HG03095 (cell line): ENCODE measurements around the gene SLC39A7.

ENCODE experiments used
- ATAC-seq: cut with Tn5 transposase; IDR thresholded peaks from one replicate; pipeline ENCODE4 v1.9.1; 2021; ENCODE audit warnings: moderate library complexity; ENCODE audit not compliant: unreplicated experiment

The SLC39A7 gene

DNA sequence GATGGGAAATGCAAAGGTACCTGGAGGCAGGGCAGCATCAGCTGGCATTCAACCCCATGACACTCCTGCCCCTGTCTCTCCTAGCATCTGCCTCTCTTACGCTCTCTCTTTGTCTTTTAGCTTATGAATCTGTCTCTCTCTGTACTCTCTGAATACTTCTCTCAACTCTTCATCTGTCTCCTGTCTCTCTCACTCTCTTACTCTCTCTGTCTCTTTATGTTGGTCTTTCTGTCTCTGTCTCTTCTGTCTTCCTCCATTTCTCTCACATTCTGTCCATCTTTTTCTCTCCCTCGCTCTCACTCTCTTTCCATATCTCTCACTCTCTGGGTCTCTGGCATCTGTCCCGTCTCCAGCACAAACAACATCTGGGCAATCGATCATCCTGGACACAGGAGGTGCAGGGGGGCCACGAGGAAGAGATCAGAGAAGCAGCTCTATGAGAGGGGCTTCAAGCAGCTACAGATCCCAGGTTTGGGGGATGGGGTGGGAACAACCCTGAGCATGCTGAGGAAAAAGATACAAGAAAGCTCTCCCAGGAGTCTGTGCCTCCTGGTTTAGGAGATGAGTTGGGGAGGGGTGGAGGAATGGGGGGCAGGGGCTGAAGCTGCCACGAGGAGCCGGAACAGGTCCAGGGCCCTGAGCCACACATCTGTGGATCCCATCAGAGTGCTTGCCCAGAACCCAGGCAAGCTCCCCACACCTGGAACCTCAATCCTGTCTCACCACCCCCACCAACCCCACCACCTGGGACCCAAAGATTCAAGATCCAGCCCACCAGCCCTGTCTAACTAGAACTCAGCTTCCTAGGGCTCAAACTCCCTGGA is 10.8 kb upstream of the SLC39A7 start:
- ATAC-seq: no peak

DNA sequence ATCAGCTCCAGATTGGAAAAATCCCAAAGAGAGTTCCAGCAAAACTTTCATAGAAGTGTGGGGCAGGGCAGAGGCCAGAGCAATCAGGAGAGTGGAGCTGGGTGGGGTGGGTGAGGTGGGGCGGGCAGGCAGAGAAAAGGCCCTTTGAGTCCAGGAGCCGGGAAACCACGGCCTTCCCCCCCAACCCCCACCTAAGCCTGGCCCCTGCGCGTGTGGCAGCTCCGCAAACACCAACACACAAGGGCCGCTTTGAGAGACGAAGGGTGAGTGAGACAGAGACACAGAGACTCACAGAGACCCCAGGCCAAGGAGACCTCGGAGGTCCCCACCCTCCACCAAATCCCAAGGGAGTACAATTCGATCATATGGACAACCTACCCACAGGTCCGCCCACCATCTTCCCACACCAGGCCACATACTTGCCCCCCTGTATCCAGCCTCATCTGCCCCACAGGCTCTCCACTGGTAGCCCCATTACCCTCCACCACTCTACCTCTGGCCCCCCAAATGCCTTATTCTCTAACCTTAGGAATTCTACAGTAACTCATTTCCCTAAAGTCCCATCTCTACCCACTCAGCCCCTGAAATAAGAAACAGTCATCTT is 10.1 kb upstream of the SLC39A7 start:
- ATAC-seq: no peak

DNA sequence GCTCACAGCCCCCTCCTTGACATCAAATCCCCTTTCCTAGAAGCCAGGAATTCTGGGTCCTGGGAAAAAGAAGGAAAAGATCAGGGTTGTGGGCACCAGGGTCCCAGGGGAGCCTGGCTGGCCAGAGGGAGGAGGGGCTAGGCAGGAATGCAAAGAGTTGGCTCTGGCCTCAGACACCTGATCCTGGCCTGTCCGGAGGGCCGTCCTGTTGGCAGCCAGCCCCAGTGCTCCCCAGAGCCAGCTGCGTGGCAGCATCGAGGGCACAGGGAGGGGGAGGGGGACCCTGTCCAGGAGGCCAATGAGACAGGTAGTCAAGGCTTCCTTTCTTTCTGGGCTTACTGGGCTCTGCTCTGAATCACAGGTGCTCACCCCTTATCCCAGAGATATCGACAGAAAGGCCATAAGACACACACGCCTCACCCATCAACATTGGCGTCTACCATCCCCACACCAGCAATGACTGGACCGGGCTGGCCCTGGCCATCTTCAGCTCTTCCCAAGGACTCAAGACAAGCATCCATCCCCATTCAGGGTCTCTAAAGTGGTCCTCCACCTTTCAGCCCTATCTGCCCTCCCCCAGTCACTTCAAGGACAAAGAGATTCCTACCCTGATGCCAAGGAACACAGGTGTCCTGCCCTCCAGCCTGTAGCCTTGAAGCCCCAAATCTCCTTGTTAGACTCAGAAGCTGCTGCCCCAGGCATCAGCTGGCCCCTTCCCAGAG is 9.1 kb upstream of the SLC39A7 start:
- no peak for ATAC-seq

DNA sequence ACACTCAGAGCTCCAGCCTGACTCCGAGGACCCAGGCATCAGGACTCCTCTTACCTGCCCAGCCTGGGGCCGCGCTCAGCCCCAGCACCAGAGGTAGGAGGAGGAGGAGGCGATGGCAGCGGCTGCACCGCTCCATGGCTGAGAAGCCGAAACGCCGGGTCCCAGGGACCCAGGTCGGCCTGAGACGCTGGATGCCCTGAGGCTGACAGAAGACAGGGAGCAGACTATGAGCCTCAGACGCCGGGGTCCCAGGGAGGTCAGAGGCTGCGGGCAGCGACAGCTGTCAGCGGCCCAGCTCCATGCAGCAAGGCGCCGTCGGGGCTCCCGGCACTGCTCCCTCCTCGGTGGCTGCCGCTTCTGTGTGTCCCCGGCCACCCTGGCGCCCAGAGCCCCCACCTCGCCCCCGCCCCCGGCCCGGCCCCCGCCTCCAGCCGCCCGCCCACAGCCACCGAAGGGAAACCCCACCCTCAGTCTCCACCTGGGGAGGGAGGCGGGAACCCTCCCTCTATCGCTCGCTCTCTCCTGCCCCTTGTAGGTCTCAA is 8.5 kb upstream of the SLC39A7 start, which contains the start of gene COL11A2:
Gene COL11A2 (minus strand): TSS at position 363 of the 542 bp plus-strand sequence. CDS start 227 bp downstream, at position 136.
- no peak for ATAC-seq

DNA sequence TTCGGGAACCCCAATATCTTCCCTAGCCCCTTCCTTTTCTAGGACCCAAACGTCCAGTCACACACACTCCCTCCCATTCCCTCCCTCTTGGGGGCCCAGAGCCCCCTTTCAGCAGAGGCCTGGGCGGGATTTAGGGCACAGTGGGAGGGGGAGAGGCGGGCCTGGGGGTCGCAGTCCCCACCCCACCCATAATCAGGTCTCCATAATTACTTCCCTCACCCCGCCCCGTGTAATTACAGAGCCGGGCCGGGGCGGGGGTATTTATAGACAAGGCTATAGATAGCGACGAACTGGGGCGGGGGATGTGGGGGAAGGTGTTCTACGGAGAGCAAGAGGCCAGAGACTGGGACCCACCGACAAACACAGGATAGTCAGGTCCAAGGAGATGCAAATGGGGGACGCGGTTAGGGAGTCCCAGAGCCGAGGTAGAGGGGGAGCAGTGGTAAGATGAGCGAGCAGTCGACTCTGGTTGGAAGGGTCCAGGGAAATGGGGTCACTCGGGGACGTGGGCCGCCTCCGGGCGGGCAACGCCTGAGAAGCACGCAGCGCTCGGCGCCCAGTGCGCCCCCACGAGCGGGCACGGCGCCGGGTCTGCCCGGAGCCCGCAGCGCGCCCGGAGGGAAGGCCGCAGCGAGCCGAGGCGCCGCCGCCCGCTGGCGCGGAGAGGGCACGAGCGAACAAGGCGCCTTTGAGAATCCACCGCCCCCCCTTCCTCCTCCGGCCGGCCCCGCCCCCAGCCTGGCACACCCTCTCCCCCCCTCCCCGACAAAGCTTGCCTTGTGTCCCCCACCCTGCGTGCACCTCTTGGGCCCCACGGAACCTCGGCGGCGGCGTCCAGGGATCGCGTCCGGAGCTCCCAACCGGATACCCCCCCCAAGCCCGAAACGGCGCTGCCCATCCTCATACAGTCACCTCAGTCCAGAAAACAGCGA is 7.7 kb upstream of the SLC39A7 start:
- no peak for ATAC-seq

DNA sequence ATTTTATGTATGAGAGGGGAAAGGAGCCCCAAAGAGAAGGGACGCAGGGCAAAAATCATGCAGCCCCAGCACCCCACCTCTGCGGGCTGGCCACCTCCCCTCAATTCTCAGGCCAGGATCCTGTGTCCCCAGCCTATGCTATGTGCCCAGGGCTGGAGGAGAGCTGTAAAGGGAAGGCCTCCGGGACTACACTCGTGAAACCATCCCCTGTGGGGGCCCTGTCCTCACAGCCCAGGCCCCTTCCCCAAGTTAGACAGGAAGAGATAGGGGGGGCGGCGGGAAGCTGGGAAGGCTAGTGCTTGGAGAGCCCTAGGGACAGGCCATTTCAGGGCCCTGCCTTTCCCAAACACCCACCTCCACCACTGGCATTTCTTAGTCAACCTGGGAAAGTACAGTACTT is 7.0 kb upstream of the SLC39A7 start:
- ATAC-seq: no peak

DNA sequence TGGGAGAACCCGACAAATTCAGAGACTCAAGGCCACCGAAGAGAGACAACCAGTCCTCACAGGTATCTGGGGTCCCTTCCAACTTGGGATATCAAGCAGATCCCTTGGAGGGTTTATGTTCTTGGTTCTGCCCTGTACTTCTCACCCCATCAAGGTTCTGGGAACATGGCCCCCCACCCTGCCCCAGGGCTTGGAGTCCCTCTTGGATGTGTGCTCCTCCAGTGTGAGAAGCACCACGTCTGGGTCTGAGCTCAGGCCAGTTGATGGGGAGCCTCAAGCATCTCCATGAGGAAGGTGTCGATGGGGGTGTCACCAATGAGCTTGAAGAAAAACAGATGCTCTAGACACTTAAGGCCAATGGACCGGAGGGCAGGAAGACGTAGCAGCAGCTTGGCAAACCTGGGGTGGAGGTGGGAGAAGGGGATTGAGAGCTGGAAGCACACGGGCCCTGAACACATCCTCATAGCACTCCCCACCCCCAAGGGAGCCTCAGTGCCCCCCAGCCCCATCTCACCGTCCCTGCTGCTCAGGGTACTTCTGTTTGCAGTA is 6.2 kb upstream of the SLC39A7 start:
- ATAC-seq: no peak

DNA sequence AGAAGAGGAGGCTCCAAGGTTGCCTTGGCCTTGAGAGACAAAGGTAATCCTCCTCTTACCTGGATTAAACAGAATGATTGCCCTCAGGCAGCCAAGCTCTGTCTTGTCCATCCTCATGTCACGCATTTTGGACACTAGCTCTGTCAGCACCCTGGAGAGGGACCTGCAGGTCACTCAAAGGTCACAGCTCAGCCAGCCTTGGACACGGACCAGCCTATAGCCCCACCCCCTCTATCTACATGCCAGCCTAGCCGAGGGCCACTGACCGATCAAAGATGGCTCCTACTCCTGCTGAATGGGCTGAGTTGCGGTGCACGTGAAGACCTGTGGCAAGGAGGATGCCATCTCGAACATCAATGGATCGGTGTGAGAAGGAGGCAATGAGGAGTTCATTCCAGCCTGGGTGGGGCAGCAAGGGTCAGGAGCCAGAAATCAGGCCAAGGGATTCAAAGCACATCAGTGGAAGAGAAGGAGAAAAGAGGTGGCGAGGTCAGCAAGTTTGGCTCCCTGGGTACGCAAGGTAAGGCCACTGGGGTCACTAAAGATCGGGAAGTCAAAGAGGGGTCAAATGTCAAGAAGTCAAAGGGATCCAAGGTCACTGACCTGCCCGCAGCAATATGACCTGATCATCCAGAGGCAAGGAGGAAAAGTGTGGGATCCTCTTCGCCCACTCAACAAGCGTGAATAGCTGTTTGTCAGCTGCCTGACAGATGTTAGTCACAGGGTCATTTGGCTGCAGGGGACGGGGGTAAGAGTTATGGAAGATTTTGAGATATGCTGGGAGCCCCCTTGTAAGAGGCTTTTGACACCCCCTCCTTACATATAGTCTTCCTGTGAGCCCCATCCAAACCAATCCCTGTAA is 5.1 kb upstream of the SLC39A7 start:
- ATAC-seq: no peak

DNA sequence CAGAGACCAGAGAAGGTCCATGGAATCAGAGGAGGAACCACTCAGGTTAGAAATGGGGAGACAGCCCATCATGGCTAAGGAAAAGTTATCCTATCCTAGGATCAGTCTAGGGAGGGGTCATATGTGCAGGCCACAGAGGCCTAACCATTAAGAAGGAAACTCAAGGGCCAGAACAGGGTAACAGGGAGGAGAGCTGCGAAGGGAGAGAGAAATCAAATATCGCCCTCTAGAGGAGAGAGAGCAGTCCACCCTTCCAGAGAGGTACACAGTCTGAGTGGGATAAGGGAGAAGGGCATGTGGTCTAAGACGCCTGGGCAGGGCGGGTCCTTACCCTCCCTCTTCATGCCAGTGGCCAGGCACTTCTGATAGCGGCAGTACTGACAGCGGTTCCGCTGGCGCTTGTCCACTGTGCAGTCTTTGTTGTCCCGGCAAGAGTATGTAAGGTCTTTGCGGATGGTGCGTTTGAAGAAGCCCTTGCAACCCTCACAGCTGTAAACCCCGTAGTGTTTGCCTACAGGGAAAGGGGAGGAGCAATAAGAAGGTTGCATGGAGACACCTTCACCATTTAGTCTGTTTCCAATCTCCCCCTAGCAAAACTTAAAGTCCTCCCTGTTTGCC is 3.1 kb upstream of the SLC39A7 start:
- no peak for ATAC-seq

DNA sequence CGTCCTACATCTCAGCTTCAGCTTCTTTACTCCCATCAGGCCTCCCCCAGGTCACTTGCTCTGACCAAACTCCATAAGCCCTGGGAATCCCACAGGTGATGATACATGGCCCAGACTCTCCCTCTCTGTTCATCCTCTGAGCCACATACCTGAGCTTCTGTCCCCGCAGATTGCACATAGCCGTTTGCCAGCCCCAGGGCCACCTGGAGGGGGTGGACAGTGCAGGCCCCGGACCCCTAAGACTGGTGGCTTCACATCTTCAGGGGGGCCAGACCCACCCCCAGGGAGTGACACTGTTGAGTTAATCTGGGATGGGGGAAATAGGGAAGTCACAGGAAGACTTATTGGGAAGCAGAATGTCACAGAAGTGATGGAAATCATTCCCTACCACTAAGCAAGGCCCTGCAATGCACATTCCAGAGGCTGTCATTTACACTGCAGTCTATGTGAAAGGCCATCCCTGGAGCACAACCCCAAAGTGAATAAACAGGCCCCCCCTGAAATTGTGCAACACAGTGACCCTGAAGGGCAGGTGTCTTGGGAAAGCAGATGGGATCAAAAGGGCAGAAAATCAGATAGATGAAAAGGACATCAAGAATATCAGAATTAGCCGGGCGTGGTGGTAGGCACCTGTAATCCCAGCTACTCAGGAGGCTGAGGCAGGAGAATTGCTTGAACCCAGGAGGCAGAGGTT is 2.4 kb upstream of the SLC39A7 start:
- no peak for ATAC-seq

DNA sequence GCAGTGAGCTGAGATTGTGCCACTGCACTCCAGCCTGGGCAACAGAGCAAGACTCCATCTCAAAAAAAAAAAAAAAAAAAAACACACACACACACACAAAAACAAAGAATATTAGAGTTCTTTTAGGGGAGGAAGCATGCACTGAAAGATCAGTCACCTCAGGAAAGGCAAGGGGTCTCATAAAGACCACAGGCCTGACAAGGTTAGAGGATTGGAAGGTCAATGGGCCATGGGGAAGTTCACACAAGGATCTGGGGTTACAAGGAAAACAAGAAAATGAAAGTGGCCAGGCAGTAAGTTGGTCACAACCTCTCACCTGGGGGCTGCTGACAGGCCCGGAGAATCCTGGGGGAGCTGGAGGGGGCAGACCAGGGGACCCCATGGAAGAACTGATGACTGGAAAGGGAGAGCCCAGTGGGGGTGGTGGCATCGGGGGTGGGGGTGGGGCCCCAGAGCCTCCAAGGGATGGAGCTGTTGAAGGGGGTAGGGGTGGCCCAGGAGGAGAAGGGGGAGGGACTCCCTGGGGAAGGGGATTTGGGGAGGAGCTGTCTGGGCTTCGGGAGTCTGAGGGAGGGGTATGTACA is 1.7 kb upstream of the SLC39A7 start:
- no peak for ATAC-seq

DNA sequence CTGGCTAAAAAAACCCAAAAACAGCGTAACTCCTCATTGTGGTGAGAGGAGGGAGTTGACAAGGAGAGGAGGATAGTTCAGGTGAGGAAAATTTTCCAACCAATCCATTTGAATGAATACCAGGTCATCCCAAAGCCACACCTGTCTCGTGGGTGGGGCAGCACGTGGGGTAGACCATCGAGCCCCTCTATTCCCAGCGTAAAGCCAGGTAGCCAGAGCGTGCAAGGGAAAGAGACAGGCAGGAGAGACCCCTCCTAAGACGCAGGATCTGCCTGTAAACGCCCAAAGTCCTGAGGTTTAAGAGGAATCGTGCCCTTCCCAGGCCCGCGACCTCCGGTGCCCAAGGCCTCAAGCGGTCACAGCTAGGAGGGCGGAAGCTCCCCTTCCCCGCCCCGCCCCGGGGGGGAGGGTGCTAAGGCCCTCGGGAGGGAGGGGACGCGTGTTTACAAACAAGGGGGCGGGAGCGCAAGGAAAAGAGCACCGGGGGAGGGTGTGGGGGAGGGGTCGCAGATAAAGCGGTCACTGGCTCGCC is 914 bp upstream of the SLC39A7 start:
- peak; percentile 24 for ATAC-seq

DNA sequence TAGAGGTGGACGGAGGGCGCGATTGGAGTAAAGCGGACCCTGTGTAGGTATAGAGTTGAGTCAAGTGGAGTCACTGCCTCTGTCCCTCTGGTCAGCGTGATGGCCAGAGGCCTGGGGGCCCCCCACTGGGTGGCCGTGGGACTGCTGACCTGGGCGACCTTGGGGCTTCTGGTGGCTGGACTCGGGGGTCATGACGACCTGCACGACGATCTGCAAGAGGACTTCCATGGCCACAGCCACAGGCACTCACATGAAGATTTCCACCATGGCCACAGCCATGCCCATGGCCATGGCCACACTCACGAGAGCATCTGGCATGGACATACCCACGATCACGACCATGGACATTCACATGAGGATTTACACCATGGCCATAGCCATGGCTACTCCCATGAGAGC is 479 bp downstream of the SLC39A7 start:
- ATAC-seq: no peak

DNA sequence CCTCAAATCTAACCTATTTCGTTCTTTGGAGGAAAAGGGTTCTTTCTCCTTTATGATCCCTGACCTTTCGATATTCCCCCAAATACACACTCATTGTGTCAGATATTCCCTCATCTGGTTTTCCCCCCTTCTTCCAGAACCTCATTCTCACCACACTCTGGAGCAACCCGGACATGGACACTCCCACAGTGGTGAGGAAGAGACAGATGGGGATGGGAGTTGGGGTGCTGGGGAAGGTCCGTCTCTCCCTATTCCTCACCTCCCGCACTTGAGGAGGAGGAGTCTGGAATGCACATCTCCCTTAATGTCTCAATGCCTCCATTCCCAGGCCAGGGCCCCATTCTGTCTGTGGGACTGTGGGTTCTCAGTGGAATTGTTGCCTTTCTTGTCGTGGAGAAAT is 1.3 kb downstream of the SLC39A7 start:
- no peak for ATAC-seq

DNA sequence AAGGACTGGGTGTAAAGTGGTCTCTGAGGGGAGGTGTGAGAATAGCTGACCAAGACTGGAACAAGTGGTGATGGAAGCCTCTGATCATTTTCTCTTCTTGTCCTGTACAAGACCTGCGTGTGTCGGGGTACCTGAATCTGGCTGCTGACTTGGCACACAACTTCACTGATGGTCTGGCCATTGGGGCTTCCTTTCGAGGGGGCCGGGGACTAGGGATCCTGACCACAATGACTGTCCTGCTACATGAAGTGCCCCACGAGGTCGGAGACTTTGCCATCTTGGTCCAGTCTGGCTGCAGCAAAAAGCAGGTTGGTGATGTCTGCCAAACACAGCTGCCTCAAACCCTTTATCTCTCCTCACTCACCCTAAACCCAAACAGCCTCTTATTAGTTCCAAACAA is 2.1 kb downstream of the SLC39A7 start:
- ATAC-seq: no peak

DNA sequence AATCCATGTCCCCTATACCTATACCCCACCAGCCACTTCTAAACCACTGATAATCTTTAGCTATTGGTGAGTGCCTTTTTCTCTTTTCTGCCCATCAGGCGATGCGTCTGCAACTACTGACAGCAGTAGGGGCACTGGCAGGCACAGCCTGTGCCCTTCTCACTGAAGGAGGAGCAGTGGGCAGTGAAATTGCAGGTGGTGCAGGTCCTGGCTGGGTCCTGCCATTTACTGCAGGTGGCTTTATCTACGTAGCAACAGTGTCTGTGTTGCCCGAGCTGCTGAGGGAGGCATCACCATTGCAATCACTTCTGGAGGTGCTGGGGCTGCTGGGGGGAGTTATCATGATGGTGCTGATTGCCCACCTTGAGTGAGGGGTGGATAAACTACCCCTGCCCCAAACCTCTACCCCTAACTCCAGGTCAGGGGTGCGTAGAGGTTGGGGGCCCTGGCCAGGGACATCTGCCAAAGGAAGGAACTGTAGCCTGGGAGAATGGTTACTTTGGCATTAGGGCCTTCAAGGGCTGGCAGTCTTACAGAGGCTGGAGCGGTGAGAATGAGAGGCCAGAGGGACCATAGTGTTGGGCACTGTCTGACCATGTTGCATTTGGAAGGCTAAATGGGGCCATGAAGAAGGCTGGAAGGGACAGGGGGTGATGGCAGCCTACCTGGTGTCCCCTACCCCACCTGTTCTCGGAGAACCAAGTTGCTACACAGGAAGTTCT is 2.9 kb downstream of the SLC39A7 start:
- ATAC-seq: no peak

DNA sequence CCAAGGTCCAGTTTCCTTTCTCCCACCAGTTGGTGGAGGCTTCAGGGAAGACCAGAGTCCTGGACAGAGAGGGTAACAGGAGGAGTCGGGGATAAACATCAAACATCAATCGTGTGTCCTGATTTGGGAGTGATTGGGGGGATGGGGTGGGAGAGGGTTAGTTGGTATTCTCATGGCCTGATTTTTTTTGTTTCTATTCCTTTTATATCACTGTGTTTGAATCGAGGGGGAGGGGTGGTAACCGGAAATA is 3.4 kb downstream of the SLC39A7 start:
- no peak for ATAC-seq
